Kidney (tissue), 19 donors: Measurements from ENCODE around the gene GAGE2A. TPM values are rescaled to one million over a fixed set of nuclear protein-coding genes. Genes with fewer than 3 reads are reported as not detected.
"Not testable (repeated sequence)": the region's sequence is repeated elsewhere in the genome, so short reads cannot be mapped to it uniquely, and the experiment has no call there.

ENCODE experiments used
- DNase-seq, 5 donors: peaks; one replicate each; pipeline ENCODE4 v3.0.0-alpha.2; 2013 to 2020
- FAIRE-seq: peaks from 2 replicates; lab custom pipeline; 2012; peaks lifted over from hg19 to GRCh38; lab: Jason Lieb, UNC
- H3K27ac ChIP-seq, 2 donors: one replicate each; pipeline ENCODE4 v1.7.0; 2013; ENCODE audit warnings: low read depth in 2 of 2, low read length in 2 of 2, inconsistent platforms in 1 of 2
- H3K27me3 ChIP-seq: one replicate; pipeline ENCODE4 v1.7.1; 2013; ENCODE audit warnings: low read length, inconsistent platforms; ENCODE audit not compliant: control insufficient read depth, insufficient read depth
- H3K36me3 ChIP-seq, 3 donors: one replicate each; pipeline versions ENCODE4 v1.7.0 to v1.7.1; 2013; ENCODE audit warnings: low read length in 3 of 3, control low read depth in 1 of 3, inconsistent platforms in 1 of 3; ENCODE audit not compliant: insufficient read depth in 3 of 3, control insufficient read depth in 2 of 3
- H3K4me1 ChIP-seq, 3 donors: one replicate each; pipeline versions ENCODE4 v1.7.0 to v1.7.1; 2013; ENCODE audit warnings: low read length in 3 of 3, inconsistent platforms in 1 of 3, low read depth in 1 of 3; ENCODE audit not compliant: control insufficient read depth in 2 of 3, insufficient read depth in 2 of 3
- H3K4me3 ChIP-seq, 3 donors: one replicate each; pipeline versions ENCODE4 v1.7.0 to v1.8.1; 2013; ENCODE audit warnings: low read length in 3 of 3, control low read depth in 1 of 3, inconsistent platforms in 1 of 3
- H3K9ac ChIP-seq, 3 donors: one replicate each; pipeline versions ENCODE4 v1.7.0 to v1.7.1; 2013; ENCODE audit warnings: low read length in 3 of 3, control low read depth in 1 of 3, inconsistent platforms in 1 of 3
- H3K9me3 ChIP-seq, 3 donors: one replicate each; pipeline versions ENCODE4 v1.7.0 to v1.7.1; 2013; ENCODE audit warnings: low read length in 3 of 3, control low read depth in 1 of 3, inconsistent platforms in 1 of 3; ENCODE audit not compliant: control insufficient read depth in 2 of 3, insufficient read depth in 1 of 3
- intact Hi-C: fragments of 100-400 bp; cut with DNase I; formaldehyde crosslinking; loops from one replicate; pipeline ENCODE4 v1.11.1; 2022
- long read RNA-seq, 10 donors: library from polyadenylated mRNA in 1 of 10; unstranded in 1 of 10; transcript quantifications; one replicate each; pipeline ENCODE4 v2.0.0 and lab custom pipeline, GENCODE V29; 2021 to 2026
- polyA plus RNA-seq: library from polyadenylated mRNA; stranded (reverse); fragments of 350-450 nt; fragmentation: Illumina TruSeq; extraction: RNeasy Lipid Tissue Mini Kit (QIAGEN cat#74804); gene quantifications from one replicate; pipeline ENCODE4 v1.2.3, GENCODE V29; 2014; ENCODE audit warnings: low read depth, low replicate concordance; ENCODE audit not compliant: insufficient read depth
- total RNA-seq: library from RNA; stranded (reverse); fragmentation: NEBNext Ultra II Directional; extraction: Animal tissue kit (Norgen Biotek cat#: 25700); gene quantifications from one replicate; pipeline ENCODE4 v1.2.1, GENCODE V29; 2021
- donor health status: control.
- donor health status: control.
- donor health status: DM: yes; HTN: yes; CAD: no.
- donor health status: Normal renal cell carcinoma (clear cell type).

Gene GAGE2A
- total RNA-seq: not detected
- not detected for polyA plus RNA-seq
- long read RNA-seq, donor 1: 0 reads
- long read RNA-seq, donor 2: 0 reads
- long read RNA-seq, donor 3: 0 reads
- long read RNA-seq, donor 4: 0 reads
- long read RNA-seq, donor 5: 0 reads
- long read RNA-seq, donor 6: 0 reads
- long read RNA-seq, donor 7: 0 reads
- long read RNA-seq, donor 8: 0 reads
- long read RNA-seq, donor 9: 0 reads
- long read RNA-seq, donor 10: 0 reads

GRCh38 chrX:49589196-49589595 is at the start of gene GAGE2A:
Gene GAGE2A (plus strand): TSS chrX:49589496. CDS start chrX:49590651, 1,155 bp downstream.
- H3K36me3 ChIP-seq, H3K27me3 ChIP-seq, intact Hi-C loops, DNase-seq, H3K9ac ChIP-seq, H3K27ac ChIP-seq, H3K4me3 ChIP-seq, H3K9me3 ChIP-seq, H3K4me1 ChIP-seq, FAIRE-seq: not testable (repeated sequence)

GRCh38 chrX:49541433-49541832 is 47.9 kb upstream of the GAGE2A start, which contains the start of gene GAGE12D:
Gene GAGE12D (plus strand): TSS chrX:49541733. CDS start chrX:49542888, 1,155 bp downstream.
- DNase-seq, H3K9me3 ChIP-seq, H3K27me3 ChIP-seq, H3K9ac ChIP-seq, FAIRE-seq, H3K27ac ChIP-seq, intact Hi-C loops, H3K36me3 ChIP-seq, H3K4me1 ChIP-seq, H3K4me3 ChIP-seq: not testable (repeated sequence)

- intact Hi-C loops, H3K9me3 ChIP-seq, DNase-seq, H3K36me3 ChIP-seq, FAIRE-seq, H3K4me3 ChIP-seq, H3K27me3 ChIP-seq, H3K27ac ChIP-seq, H3K9ac ChIP-seq, H3K4me1 ChIP-seq: not testable (repeated sequence)
Observed at GRCh38 chrX:49550989-49551388, 38.3 kb upstream of the GAGE2A start, which contains the start of gene GAGE12E. Gene GAGE12E (plus strand): TSS chrX:49551289. CDS start chrX:49552444, 1,155 bp downstream.

- H3K9ac ChIP-seq, H3K4me1 ChIP-seq, H3K27me3 ChIP-seq, H3K27ac ChIP-seq, FAIRE-seq, H3K9me3 ChIP-seq, H3K36me3 ChIP-seq, DNase-seq, intact Hi-C loops, H3K4me3 ChIP-seq: not testable (repeated sequence)
Observed at GRCh38 chrX:49560542-49560941, 28.8 kb upstream of the GAGE2A start, which contains the start of gene GAGE12F. Gene GAGE12F (plus strand): TSS chrX:49560842. CDS start chrX:49561997, 1,155 bp downstream.

GRCh38 chrX:49568728-49569127 is 20.6 kb upstream of the GAGE2A start:
- H3K9ac ChIP-seq, FAIRE-seq, H3K36me3 ChIP-seq, H3K9me3 ChIP-seq, H3K4me3 ChIP-seq, H3K27ac ChIP-seq, H3K4me1 ChIP-seq, intact Hi-C loops, H3K27me3 ChIP-seq: not testable (repeated sequence)
- DNase-seq: peak in 1 of 5 donors; percentile 79

- H3K9ac ChIP-seq, FAIRE-seq, H3K27me3 ChIP-seq, intact Hi-C loops, H3K4me3 ChIP-seq, H3K27ac ChIP-seq, H3K4me1 ChIP-seq, H3K36me3 ChIP-seq, H3K9me3 ChIP-seq: not testable (repeated sequence)
- peak in 1 of 5 donors; percentile 60 for DNase-seq
Observed at GRCh38 chrX:49569152-49569551, 20.1 kb upstream of the GAGE2A start.

- FAIRE-seq, H3K27ac ChIP-seq, H3K27me3 ChIP-seq, H3K4me3 ChIP-seq, H3K4me1 ChIP-seq, intact Hi-C loops, H3K9ac ChIP-seq, H3K9me3 ChIP-seq, DNase-seq, H3K36me3 ChIP-seq: not testable (repeated sequence)
Observed at GRCh38 chrX:49570100-49570499, 19.2 kb upstream of the GAGE2A start, which contains the start of gene GAGE12G. Gene GAGE12G (plus strand): TSS chrX:49570400. CDS start chrX:49571555, 1,155 bp downstream.

- FAIRE-seq, H3K27me3 ChIP-seq, H3K4me3 ChIP-seq, intact Hi-C loops, H3K4me1 ChIP-seq, DNase-seq, H3K9me3 ChIP-seq, H3K36me3 ChIP-seq, H3K27ac ChIP-seq, H3K9ac ChIP-seq: not testable (repeated sequence)
Observed at GRCh38 chrX:49579649-49580048, 9.6 kb upstream of the GAGE2A start, which contains the start of gene GAGE12H. Gene GAGE12H (plus strand): TSS chrX:49579949. CDS start chrX:49581104, 1,155 bp downstream.
